ENCODE data around the gene PRTFDC1.
"Not testable (repeated sequence)": the region's sequence is repeated elsewhere in the genome, so short reads cannot be mapped to it uniquely, and the experiment has no call there.

The PRTFDC1 gene

DNA sequence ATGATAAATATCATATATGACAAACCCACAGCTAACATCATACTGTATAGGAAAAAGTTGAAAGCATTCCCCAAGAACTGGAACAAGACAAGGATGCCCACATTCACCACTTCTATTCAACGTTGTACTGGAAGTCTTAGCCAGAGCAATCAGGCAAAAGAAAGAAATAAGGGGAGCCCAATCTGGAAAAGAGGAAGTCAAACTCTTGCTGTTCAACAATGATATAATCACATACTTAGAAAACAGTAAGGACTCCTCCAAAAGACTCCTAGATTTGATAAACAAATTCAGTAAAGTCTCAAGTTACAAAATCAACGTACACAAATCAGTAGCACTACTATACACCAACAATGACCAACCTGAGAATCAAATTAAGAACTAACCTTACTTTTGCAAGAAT is 114.6 kb downstream of the PRTFDC1 start:
- not testable (repeated sequence) for H3K4me1 ChIP-seq (ENCODE audit: control insufficient read depth in 1 of 2, insufficient read depth in 2 of 2, low read length in 2 of 2); H3K36me3 ChIP-seq (ENCODE audit: control insufficient read depth in 1 of 2, insufficient read depth in 2 of 2, low read length in 2 of 2); H3K9ac ChIP-seq (ENCODE audit: low read depth in 1 of 2, low read length in 2 of 2); H3K9me3 ChIP-seq (ENCODE audit: control insufficient read depth in 1 of 2, low read length in 2 of 2); H3K27ac ChIP-seq (ENCODE audit: low read depth, low read length); H3K4me3 ChIP-seq (ENCODE audit: low read depth in 1 of 2, low read length in 2 of 2); H3K27me3 ChIP-seq (ENCODE audit: control insufficient read depth in 1 of 2, insufficient read depth in 2 of 2, low read length in 2 of 2)

DNA sequence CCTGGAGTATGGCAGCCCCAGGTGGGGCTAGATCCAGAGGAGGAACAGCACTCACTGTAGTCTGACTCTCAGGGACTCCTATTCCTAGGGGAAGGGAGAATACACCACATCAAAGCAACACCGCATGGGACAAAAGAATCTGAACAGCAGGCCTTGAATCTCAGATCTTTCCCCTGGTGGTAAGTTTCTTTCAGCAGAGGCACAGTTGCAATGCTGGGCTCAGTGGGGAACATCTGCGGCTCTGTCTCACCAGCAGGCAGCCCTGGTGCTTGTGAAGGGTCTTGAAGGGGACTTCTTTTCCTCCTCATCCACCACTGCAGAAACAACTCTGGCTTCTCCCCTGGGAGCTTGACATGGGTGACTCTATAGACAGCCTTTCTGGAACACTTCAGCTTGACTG is 117.5 kb downstream of the PRTFDC1 start:
- H3K4me1 ChIP-seq (ENCODE audit: control insufficient read depth in 1 of 2, insufficient read depth in 2 of 2, low read length in 2 of 2) = no peaks in the 10 kb centered on the region
- H3K27ac ChIP-seq (ENCODE audit: low read depth, low read length) = no peak overlapping the region
- no peaks in the 10 kb centered on the region for H3K9me3 ChIP-seq (ENCODE audit: control insufficient read depth in 1 of 2, low read length in 2 of 2)
- no peaks in the 10 kb centered on the region for H3K27me3 ChIP-seq (ENCODE audit: control insufficient read depth in 1 of 2, insufficient read depth in 2 of 2, low read length in 2 of 2)
- no peaks in the 10 kb centered on the region for H3K36me3 ChIP-seq (ENCODE audit: control insufficient read depth in 1 of 2, insufficient read depth in 2 of 2, low read length in 2 of 2)
- H3K4me3 ChIP-seq (ENCODE audit: low read depth in 1 of 2, low read length in 2 of 2) = no peak overlapping the region
- H3K9ac ChIP-seq (ENCODE audit: low read depth in 1 of 2, low read length in 2 of 2) = no peak overlapping the region

GRCh38 chr10:24826009-24826408 is 126.4 kb downstream of the PRTFDC1 start:
- Histone ChIP-seq H3K4me3 (ENCODE audit: low read depth in 1 of 2, low read length in 2 of 2) (peak overlapping the region; percentile 19 to 34), H3K27ac (ENCODE audit: low read depth, low read length) (no peak overlapping the region), H3K27me3 (ENCODE audit: control insufficient read depth in 1 of 2, insufficient read depth in 2 of 2, low read length in 2 of 2) (no peaks in the 10 kb centered on the region), H3K4me1 (ENCODE audit: control insufficient read depth in 1 of 2, insufficient read depth in 2 of 2, low read length in 2 of 2) (peaks cover 0 to 12% of the 10 kb centered on the region in 2 donors), H3K9me3 (ENCODE audit: control insufficient read depth in 1 of 2, low read length in 2 of 2) (no peaks in the 10 kb centered on the region), H3K9ac (ENCODE audit: low read depth in 1 of 2, low read length in 2 of 2) (no peak overlapping the region), H3K36me3 (ENCODE audit: control insufficient read depth in 1 of 2, insufficient read depth in 2 of 2, low read length in 2 of 2) (no peaks in the 10 kb centered on the region)

DNA sequence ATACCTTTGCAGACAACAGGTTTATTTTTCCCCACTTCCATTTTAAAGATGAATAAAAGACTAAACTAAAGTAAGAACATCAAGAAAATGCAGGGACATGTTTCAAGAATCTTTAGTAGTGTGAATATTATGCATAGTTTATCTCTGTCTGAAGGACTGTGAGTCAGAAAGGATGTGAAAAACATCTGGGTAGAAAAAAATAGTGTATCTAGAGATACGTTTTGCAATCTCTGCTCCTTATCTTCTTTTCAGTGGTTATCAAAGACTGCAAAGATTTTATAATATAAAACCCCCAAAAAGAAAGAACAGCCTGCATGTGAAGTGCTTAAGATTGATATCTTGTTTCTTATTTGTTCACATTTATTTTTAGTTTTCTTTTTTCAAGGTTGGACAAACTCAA is 126.9 kb downstream of the PRTFDC1 start:
- Histone ChIP-seq H3K4me1 (ENCODE audit: control insufficient read depth in 1 of 2, insufficient read depth in 2 of 2, low read length in 2 of 2) (peaks cover 0 to 12% of the 10 kb centered on the region in 2 donors), H3K27me3 (ENCODE audit: control insufficient read depth in 1 of 2, insufficient read depth in 2 of 2, low read length in 2 of 2) (no peaks in the 10 kb centered on the region), H3K27ac (ENCODE audit: low read depth, low read length) (no peak overlapping the region), H3K36me3 (ENCODE audit: control insufficient read depth in 1 of 2, insufficient read depth in 2 of 2, low read length in 2 of 2) (no peaks in the 10 kb centered on the region), H3K4me3 (ENCODE audit: low read depth in 1 of 2, low read length in 2 of 2) (peak overlapping the region in 1 of 2 donors; percentile 19), H3K9ac (ENCODE audit: low read depth in 1 of 2, low read length in 2 of 2) (no peak overlapping the region), H3K9me3 (ENCODE audit: control insufficient read depth in 1 of 2, low read length in 2 of 2) (no peaks in the 10 kb centered on the region)

DNA sequence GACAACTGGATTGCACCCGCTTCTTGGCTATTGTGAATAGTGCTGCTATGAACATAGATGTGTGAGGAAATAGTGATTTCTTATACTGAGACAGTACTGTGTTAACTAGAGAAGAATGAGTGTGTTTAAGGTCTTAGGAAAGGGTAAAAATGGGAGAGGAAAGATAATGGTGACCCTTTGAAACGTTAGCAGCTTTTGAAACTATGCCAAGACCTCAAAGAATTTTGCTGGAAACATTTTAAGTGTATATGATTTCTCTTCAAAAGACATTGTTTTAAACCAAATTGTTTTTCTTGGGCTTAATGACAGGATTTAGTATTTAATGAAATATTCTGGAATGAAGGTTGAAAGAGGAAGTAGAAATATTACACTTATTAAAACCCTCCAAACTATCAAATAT is 127.9 kb downstream of the PRTFDC1 start:
- H3K9ac ChIP-seq (ENCODE audit: low read depth in 1 of 2, low read length in 2 of 2) = no peak overlapping the region
- no peak overlapping the region for H3K4me3 ChIP-seq (ENCODE audit: low read depth in 1 of 2, low read length in 2 of 2)
- no peaks in the 10 kb centered on the region for H3K36me3 ChIP-seq (ENCODE audit: control insufficient read depth in 1 of 2, insufficient read depth in 2 of 2, low read length in 2 of 2)
- peaks cover 0 to 12% of the 10 kb centered on the region in 2 donors for H3K4me1 ChIP-seq (ENCODE audit: control insufficient read depth in 1 of 2, insufficient read depth in 2 of 2, low read length in 2 of 2)
- no peak overlapping the region for H3K27ac ChIP-seq (ENCODE audit: low read depth, low read length)
- no peaks in the 10 kb centered on the region for H3K27me3 ChIP-seq (ENCODE audit: control insufficient read depth in 1 of 2, insufficient read depth in 2 of 2, low read length in 2 of 2)
- H3K9me3 ChIP-seq (ENCODE audit: control insufficient read depth in 1 of 2, low read length in 2 of 2) = no peaks in the 10 kb centered on the region

GRCh38 chr10:24824124-24824523 is 128.3 kb downstream of the PRTFDC1 start:
- Histone ChIP-seq H3K4me3 (ENCODE audit: low read depth in 1 of 2, low read length in 2 of 2) (no peak overlapping the region), H3K4me1 (ENCODE audit: control insufficient read depth in 1 of 2, insufficient read depth in 2 of 2, low read length in 2 of 2) (peaks cover 0 to 12% of the 10 kb centered on the region in 2 donors), H3K27ac (ENCODE audit: low read depth, low read length) (no peak overlapping the region), H3K27me3 (ENCODE audit: control insufficient read depth in 1 of 2, insufficient read depth in 2 of 2, low read length in 2 of 2) (no peaks in the 10 kb centered on the region), H3K36me3 (ENCODE audit: control insufficient read depth in 1 of 2, insufficient read depth in 2 of 2, low read length in 2 of 2) (no peaks in the 10 kb centered on the region), H3K9ac (ENCODE audit: low read depth in 1 of 2, low read length in 2 of 2) (no peak overlapping the region), H3K9me3 (ENCODE audit: control insufficient read depth in 1 of 2, low read length in 2 of 2) (no peaks in the 10 kb centered on the region)

- Histone ChIP-seq H3K36me3 (ENCODE audit: control insufficient read depth in 1 of 2, insufficient read depth in 2 of 2, low read length in 2 of 2) (no peaks in the 10 kb centered on the region), H3K9me3 (ENCODE audit: control insufficient read depth in 1 of 2, low read length in 2 of 2) (no peaks in the 10 kb centered on the region), H3K4me1 (ENCODE audit: control insufficient read depth in 1 of 2, insufficient read depth in 2 of 2, low read length in 2 of 2) (peaks cover 0 to 12% of the 10 kb centered on the region in 2 donors), H3K27me3 (ENCODE audit: control insufficient read depth in 1 of 2, insufficient read depth in 2 of 2, low read length in 2 of 2) (no peaks in the 10 kb centered on the region), H3K4me3 (ENCODE audit: low read depth in 1 of 2, low read length in 2 of 2) (no peak overlapping the region), H3K27ac (ENCODE audit: low read depth, low read length) (no peak overlapping the region), H3K9ac (ENCODE audit: low read depth in 1 of 2, low read length in 2 of 2) (no peak overlapping the region)
Measured at GRCh38 chr10:24822590-24822989, 129.8 kb downstream of the PRTFDC1 start.

- no peaks in the 10 kb centered on the region for H3K27me3 ChIP-seq (ENCODE audit: control insufficient read depth in 1 of 2, insufficient read depth in 2 of 2, low read length in 2 of 2)
- no peak overlapping the region for H3K27ac ChIP-seq (ENCODE audit: low read depth, low read length)
- no peak overlapping the region for H3K4me3 ChIP-seq (ENCODE audit: low read depth in 1 of 2, low read length in 2 of 2)
- H3K36me3 ChIP-seq (ENCODE audit: control insufficient read depth in 1 of 2, insufficient read depth in 2 of 2, low read length in 2 of 2) = no peaks in the 10 kb centered on the region
- H3K9me3 ChIP-seq (ENCODE audit: control insufficient read depth in 1 of 2, low read length in 2 of 2) = no peaks in the 10 kb centered on the region
- no peak overlapping the region for H3K9ac ChIP-seq (ENCODE audit: low read depth in 1 of 2, low read length in 2 of 2)
- peaks cover 0 to 12% of the 10 kb centered on the region in 2 donors for H3K4me1 ChIP-seq (ENCODE audit: control insufficient read depth in 1 of 2, insufficient read depth in 2 of 2, low read length in 2 of 2)
Measured at GRCh38 chr10:24821986-24822385, 130.4 kb downstream of the PRTFDC1 start.

GRCh38 chr10:24816868-24817396 is 135.5 kb downstream of the PRTFDC1 start:
- Histone ChIP-seq H3K36me3 (ENCODE audit: control insufficient read depth in 1 of 2, insufficient read depth in 2 of 2, low read length in 2 of 2) (no peaks in the 10 kb centered on the region), H3K4me3 (ENCODE audit: low read depth in 1 of 2, low read length in 2 of 2) (no peak overlapping the region), H3K9ac (ENCODE audit: low read depth in 1 of 2, low read length in 2 of 2) (no peak overlapping the region), H3K27ac (ENCODE audit: low read depth, low read length) (no peak overlapping the region), H3K27me3 (ENCODE audit: control insufficient read depth in 1 of 2, insufficient read depth in 2 of 2, low read length in 2 of 2) (no peaks in the 10 kb centered on the region), H3K4me1 (ENCODE audit: control insufficient read depth in 1 of 2, insufficient read depth in 2 of 2, low read length in 2 of 2) (no peaks in the 10 kb centered on the region), H3K9me3 (ENCODE audit: control insufficient read depth in 1 of 2, low read length in 2 of 2) (no peaks in the 10 kb centered on the region)

DNA sequence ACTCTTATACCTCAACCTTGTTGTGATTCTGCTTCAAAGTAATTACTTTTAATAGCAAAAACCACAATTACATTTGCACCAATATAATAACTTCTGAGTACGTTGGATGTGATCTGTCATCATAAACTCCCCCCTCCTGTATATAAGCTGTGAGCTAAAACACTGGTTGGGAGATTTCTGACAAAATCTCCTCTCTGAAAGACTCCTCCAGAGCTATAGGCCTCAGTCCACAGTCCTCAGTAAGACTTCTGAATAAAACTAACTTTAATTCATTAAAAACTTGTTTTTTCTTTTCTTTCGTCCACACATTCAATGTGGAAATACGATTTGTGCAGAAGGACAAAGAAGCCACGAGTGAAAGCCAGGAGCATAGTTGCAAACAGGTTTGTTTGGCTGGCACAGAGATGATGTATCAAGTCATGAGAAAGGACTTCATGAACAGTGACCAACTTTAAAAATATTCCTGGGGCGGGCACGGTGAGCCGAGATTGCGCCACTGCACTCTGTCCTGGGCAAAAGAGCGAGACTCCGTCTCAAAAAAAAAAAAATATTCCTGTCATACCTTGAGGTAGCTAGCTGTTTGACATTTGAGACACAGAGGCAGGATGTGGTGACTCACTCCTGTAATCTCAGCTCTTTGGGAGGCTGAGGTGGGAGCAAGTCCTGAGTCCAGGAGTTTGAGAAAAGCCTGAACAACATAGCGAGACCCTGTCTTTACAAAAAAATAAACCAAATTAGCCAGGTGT is 137.7 kb downstream of the PRTFDC1 start:
- Histone ChIP-seq H3K9me3 (ENCODE audit: control insufficient read depth in 1 of 2, low read length in 2 of 2) (no peaks in the 10 kb centered on the region), H3K4me1 (ENCODE audit: control insufficient read depth in 1 of 2, insufficient read depth in 2 of 2, low read length in 2 of 2) (no peaks in the 10 kb centered on the region), H3K27ac (ENCODE audit: low read depth, low read length) (no peak overlapping the region), H3K27me3 (ENCODE audit: control insufficient read depth in 1 of 2, insufficient read depth in 2 of 2, low read length in 2 of 2) (no peaks in the 10 kb centered on the region), H3K9ac (ENCODE audit: low read depth in 1 of 2, low read length in 2 of 2) (no peak overlapping the region), H3K4me3 (ENCODE audit: low read depth in 1 of 2, low read length in 2 of 2) (no peak overlapping the region), H3K36me3 (ENCODE audit: control insufficient read depth in 1 of 2, insufficient read depth in 2 of 2, low read length in 2 of 2) (no peaks in the 10 kb centered on the region)
